HCT116 (cell line): ENCODE data around the gene GSTM3. TPM values are rescaled to one million over a fixed set of nuclear protein-coding genes. Genes with fewer than 3 reads are reported as not detected.

Experiments
- ATAC-seq: fragments of 200-7000 bp; cut with Tn5 transposase; 2 replicates; pipeline ENCODE4 v1.9.1; 2020; ENCODE audit warnings: mild to moderate bottlenecking, moderate library complexity
- BruUV-seq: library from RNA; stranded (reverse); fragments of 400-500 nt; replicated peaks from 2 replicates; lab custom pipeline; 2021; lab: Mats Ljungman, UMichigan
- CTCF ChIA-PET: fragments of 300-600 bp; sonication (Branson Sonifier 250); formaldehyde crosslinking; loops from one replicate; lab custom pipeline; 2021; ENCODE audit warnings: antibody characterized with exemption; lab: Charles Lee
- POLR2A ChIA-PET: fragments of 300-600, 350-600 bp; sonication (Branson Sonifier 250); formaldehyde crosslinking; loops from one replicate; lab custom pipeline; 2021; ENCODE audit warnings: antibody characterized with exemption; lab: Charles Lee
- RAD21 ChIA-PET, 2 experiments: fragments of 300-600 bp; sonication (Branson Sonifier 250); formaldehyde crosslinking; loops; one replicate each; lab custom pipeline; 2023; ENCODE audit warnings: low total read pairs in 2 of 2; ENCODE audit not compliant: uncharacterized antibody in 2 of 2, unreplicated experiment in 2 of 2, low non-redundant PET in 1 of 2; lab: Charles Lee
- DNase-seq: peaks from one replicate; pipeline ENCODE4 v3.0.0-alpha.2; 2010; ENCODE audit warnings: low read depth, low spot score
- H2AFZ ChIP-seq: fragments of 200-600 bp; shearing (Covaris generic), sonication (generic); 2 replicates; pipeline ENCODE4 v1.6.1; 2017; ENCODE audit warnings: low read depth, mixed run types, mixed read lengths, antibody characterized with exemption, low read length; ENCODE audit not compliant: poor library complexity, severe bottlenecking
- H3K27ac ChIP-seq: 2 replicates; pipeline ENCODE4 v1.5.1; 2012; ENCODE audit warnings: low read depth, low read length
- H3K27me3 ChIP-seq: fragments of 200-600 bp; sonication (generic); 2 replicates; pipeline ENCODE4 v1.6.1; 2016; ENCODE audit warnings: mixed run types, low read length, mixed read lengths; ENCODE audit not compliant: insufficient read depth
- H3K36me3 ChIP-seq, 2 experiments: fragments of 200-500 bp in 1 of 2; fragments of 200-600 bp in 1 of 2; sonication (Bioruptor generic) in 1 of 2; sonication (generic) in 1 of 2; 2 replicates each; pipeline versions ENCODE4 v1.5.1 to v1.6.1; 2014 to 2016; ENCODE audit warnings: low read length in 2 of 2, inconsistent platforms in 1 of 2, mixed read lengths in 1 of 2, mixed run types in 1 of 2; ENCODE audit not compliant: insufficient read depth in 2 of 2, control insufficient read depth in 1 of 2
- H3K4me1 ChIP-seq, 2 experiments: fragments of 200-600 bp in 1 of 2; sonication (generic) in 1 of 2; 2 replicates each; pipeline versions ENCODE4 v1.5.1 to v1.6.1; 2012 to 2017; ENCODE audit warnings: low read length in 2 of 2, inconsistent platforms in 1 of 2, mild to moderate bottlenecking in 1 of 2, mixed read lengths in 1 of 2, mixed run types in 1 of 2, moderate library complexity in 1 of 2; ENCODE audit not compliant: insufficient read depth in 2 of 2, control insufficient read depth in 1 of 2
- H3K4me2 ChIP-seq: fragments of 200-600 bp; sonication (generic); 2 replicates; pipeline ENCODE4 v1.6.1; 2017; ENCODE audit warnings: mixed run types, low read length, mixed read lengths
- H3K4me3 ChIP-seq, 2 experiments: fragments of 200-600 bp in 1 of 2; sonication (generic) in 1 of 2; replicated peaks in 1 of 2; 2 replicates each; pipeline ENCODE4 v1.5.1; 2011 to 2016; ENCODE audit warnings: low read length in 2 of 2, control low read depth in 1 of 2, low read depth in 1 of 2, mild to moderate bottlenecking in 1 of 2, mixed read lengths in 1 of 2, mixed run types in 1 of 2
- H3K79me2 ChIP-seq: fragments of 200-600 bp; sonication (generic); 2 replicates; pipeline ENCODE4 v1.6.1; 2017; ENCODE audit warnings: mild to moderate bottlenecking, mixed run types, low read length, moderate library complexity, mixed read lengths; ENCODE audit not compliant: insufficient read depth
- H3K9ac ChIP-seq: fragments of 200-600 bp; sonication (generic); 2 replicates; pipeline ENCODE4 v1.6.1; 2016; ENCODE audit warnings: low read length, mixed read lengths
- H3K9me2 ChIP-seq: fragments of 200-600 bp; sonication (generic), shearing (Covaris generic); 2 replicates; pipeline ENCODE4 v1.6.1; 2017; ENCODE audit warnings: mixed run types, mild to moderate bottlenecking, moderate library complexity; ENCODE audit not compliant: insufficient read depth
- H3K9me3 ChIP-seq, 2 experiments: fragments of 200-500 bp in 1 of 2; fragments of 200-600 bp in 1 of 2; sonication (Bioruptor generic) in 1 of 2; sonication (generic) in 1 of 2; 2 replicates each; pipeline ENCODE4 v1.6.1; 2014 to 2017; ENCODE audit warnings: low read length in 2 of 2, mixed read lengths in 2 of 2, inconsistent platforms in 1 of 2, low read depth in 1 of 2, mild to moderate bottlenecking in 1 of 2, mixed run types in 1 of 2, moderate library complexity in 1 of 2; ENCODE audit not compliant: control insufficient read depth in 1 of 2, insufficient read depth in 1 of 2
- H4K20me1 ChIP-seq: fragments of 200-600 bp; sonication (generic), shearing (Covaris generic); 2 replicates; pipeline ENCODE4 v1.6.1; 2017; ENCODE audit warnings: mixed run types, mild to moderate bottlenecking, moderate library complexity; ENCODE audit not compliant: insufficient read depth
- ATF3 ChIP-seq: IDR thresholded peaks from 2 replicates; pipeline ENCODE4 v1.6.1; 2012
- CBX3 ChIP-seq: IDR thresholded peaks from 2 replicates; pipeline ENCODE4 v1.6.1; 2012; ENCODE audit warnings: low read depth
- CEBPB ChIP-seq: IDR thresholded peaks from 2 replicates; pipeline ENCODE4 v1.6.1; 2012; ENCODE audit warnings: low read depth
- EGR1 ChIP-seq: IDR thresholded peaks from 2 replicates; pipeline ENCODE4 v1.6.1; 2012; ENCODE audit warnings: low read depth
- ELF1 ChIP-seq: IDR thresholded peaks from 2 replicates; pipeline ENCODE4 v1.6.1; 2012; ENCODE audit warnings: low read depth, borderline replicate concordance
- EZH2 ChIP-seq: fragments of 200-600 bp; sonication (generic); IDR thresholded peaks from 2 replicates; pipeline ENCODE4 v1.6.1; 2017; ENCODE audit warnings: antibody characterized with exemption, mixed run types
- EZH2phosphoT487 ChIP-seq: fragments of 200-600 bp; IDR thresholded peaks from 2 replicates; pipeline ENCODE4 v1.6.1; 2018; ENCODE audit warnings: antibody characterized with exemption, borderline replicate concordance
- FOSL1 ChIP-seq: IDR thresholded peaks from 2 replicates; pipeline ENCODE4 v1.6.1; 2012; ENCODE audit warnings: low read depth
- POLR2A ChIP-seq: IDR thresholded peaks from 2 replicates; pipeline ENCODE4 v1.7.0; 2011; ENCODE audit warnings: borderline replicate concordance; ENCODE audit not compliant: insufficient read depth, insufficient read length; ENCODE audit errors: extremely low read depth
- POLR2AphosphoS5 ChIP-seq: IDR thresholded peaks from 2 replicates; pipeline ENCODE4 v1.6.1; 2011; ENCODE audit warnings: mild to moderate bottlenecking, low read depth, low read length, moderate library complexity
- SP1 ChIP-seq: IDR thresholded peaks from 2 replicates; pipeline ENCODE4 v1.6.1; 2012; ENCODE audit warnings: low read depth
- SRF ChIP-seq: IDR thresholded peaks from 2 replicates; pipeline ENCODE4 v1.6.1; 2012; ENCODE audit warnings: low read depth
- YY1 ChIP-seq: IDR thresholded peaks from 2 replicates; pipeline ENCODE4 v1.6.1; 2011; ENCODE audit warnings: low read length, low read depth, moderate library complexity, mild to moderate bottlenecking; ENCODE audit not compliant: insufficient replicate concordance; ENCODE audit errors: extremely low read depth
- ZFX ChIP-seq: fragments of 450-650 bp; IDR thresholded peaks from 2 replicates; pipeline ENCODE4 v1.6.1; 2017
- intact Hi-C: fragments of 100-400 bp; cut with micrococcal nuclease; formaldehyde crosslinking; loops from 2 replicates; pipeline ENCODE4 v1.10.0; 2022
- total RNA-seq: library from RNA; stranded (reverse); gene quantifications from one replicate; pipeline ENCODE4 v1.2.1, GENCODE V29; 2021; ENCODE audit not compliant: unreplicated experiment
- TF ChIP-seq, protein P1 (sequence below): IDR thresholded peaks from 2 replicates; pipeline ENCODE4 v1.6.1; 2011; ENCODE audit warnings: mild to moderate bottlenecking, low read length, moderate library complexity; ENCODE audit not compliant: insufficient replicate concordance; ENCODE audit errors: extremely low read depth
- TF ChIP-seq, protein P2 (sequence below): IDR thresholded peaks from 2 replicates; pipeline ENCODE4 v1.6.1; 2012
- TF ChIP-seq, protein P3 (sequence below), 3 experiments: fragments of 200-600 bp in 1 of 3; sonication (generic) in 1 of 3; IDR thresholded peaks in 2 of 3; conservative IDR thresholded peaks in 1 of 3; 2 replicates each; pipeline ENCODE4 v1.5.1; 2012 to 2017; ENCODE audit warnings: low read depth in 2 of 3, low read length in 2 of 3, antibody characterized with exemption in 1 of 3, borderline replicate concordance in 1 of 3, control low read depth in 1 of 3, mild to moderate bottlenecking in 1 of 3, mixed read lengths in 1 of 3, mixed run types in 1 of 3, moderate library complexity in 1 of 3; ENCODE audit not compliant: insufficient read depth in 1 of 3

GSTM3 gene
- total RNA-seq, 1 experiment from 2014 or later = 0.39 TPM

DNA sequence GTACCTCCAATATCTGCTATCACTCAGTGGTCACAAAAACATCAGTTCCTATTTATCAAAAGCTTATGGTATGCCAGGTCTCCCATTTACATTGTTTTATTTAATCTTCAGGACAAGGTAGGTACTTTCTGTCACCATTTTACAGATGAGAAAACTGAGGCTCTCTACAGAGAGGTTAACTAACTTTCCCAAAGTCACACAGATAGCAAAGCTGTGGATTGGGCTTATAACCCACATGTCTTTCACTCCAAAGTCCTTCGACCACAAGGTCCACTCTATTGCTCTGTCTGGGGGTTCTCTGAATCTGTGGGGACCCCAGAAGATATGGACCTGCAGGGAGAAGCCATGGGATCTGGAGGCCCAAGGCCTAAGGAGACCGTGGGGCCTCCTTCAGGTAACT, 49.5 kb upstream of the GSTM3 start:
- intact Hi-C loops = no loop called here
- H3K79me2 ChIP-seq = no peaks in the 10 kb centered on the region
- POLR2A ChIA-PET = interaction anchor here (0.8 kb wide), 1 partner anchor 17 kb away, joined by 3 read pairs; no protein-coding TSS in a partner anchor
- no peak for DNase-seq
- CTCF ChIA-PET = interaction anchor here (0.6 to 3.3 kb wide), 5 partner anchors 8 to 270 kb away, joined by 3 to 28 read pairs (median 3); partner anchors contain the start of gene AHCYL1
- H3K9me3 ChIP-seq = no peaks in the 10 kb centered on the region
- no peak overlapping the region for H2AFZ ChIP-seq
- H3K9ac ChIP-seq = no peak overlapping the region
- no peaks in the 10 kb centered on the region for H3K9me2 ChIP-seq
- no peak overlapping the region for H3K4me3 ChIP-seq
- TF ChIP-seq YY1 = no peak
- TF ChIP-seq POLR2AphosphoS5 = no peak
- TF ChIP-seq ELF1 = no peak
- TF ChIP-seq, all 23 proteins: peak for 0
- Histone ChIP-seq H3K27ac (no peak overlapping the region), H3K4me1 (peaks cover 36 to 76% of the 10 kb centered on the region in 2 experiments), H3K36me3 (no peaks in the 10 kb centered on the region), H3K27me3 (no peaks in the 10 kb centered on the region), H3K4me2 (no peak overlapping the region), H4K20me1 (no peaks in the 10 kb centered on the region)
- RAD21 ChIA-PET = no interaction called here
- BruUV-seq = no TSS peak
- ATAC-seq = no peak

DNA sequence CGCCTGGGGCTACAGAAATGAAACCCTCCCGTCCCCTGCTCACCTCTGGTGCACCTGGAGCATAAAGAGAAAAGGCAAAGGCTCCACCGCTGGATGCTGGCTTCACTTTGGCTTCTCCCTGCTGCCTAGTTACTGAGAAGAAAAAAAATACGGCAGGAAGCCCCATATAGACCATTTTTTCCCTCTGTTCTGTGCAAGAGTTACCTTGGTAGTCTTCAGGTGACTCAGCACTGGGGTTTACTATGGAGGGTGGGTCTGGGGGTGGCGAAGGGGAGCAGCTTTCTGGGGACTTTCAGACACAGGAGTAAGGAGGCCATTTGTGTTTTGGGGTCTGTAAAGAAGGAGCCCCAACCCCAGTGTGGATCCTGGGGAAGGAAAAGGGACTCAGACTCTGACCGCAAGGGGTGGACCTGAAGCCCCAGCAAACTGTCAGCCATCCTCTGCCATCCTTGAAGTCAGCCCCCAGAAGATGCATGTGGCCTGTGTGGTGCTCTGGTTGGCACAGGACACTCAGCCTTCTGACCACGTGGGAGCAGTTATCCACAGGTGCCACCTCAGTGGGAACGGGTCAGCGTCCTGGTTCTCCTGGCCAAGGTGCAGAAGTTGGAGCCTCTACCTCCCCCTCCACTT, 48.8 kb upstream of the GSTM3 start:
- RAD21 ChIA-PET = no interaction called here
- H2AFZ ChIP-seq = no peak overlapping the region
- TF ChIP-seq CEBPB (no peak), POLR2A (no peak), ZFX (no peak), CBX3 (no peak), ATF3 (no peak), ELF1 (no peak), SRF (no peak), EZH2phosphoT487 (no peak), EZH2 (no peak), SP1 (no peak), FOSL1 (no peak), EGR1 (no peak), POLR2AphosphoS5 (no peak)
- TF ChIP-seq, protein P1, sequence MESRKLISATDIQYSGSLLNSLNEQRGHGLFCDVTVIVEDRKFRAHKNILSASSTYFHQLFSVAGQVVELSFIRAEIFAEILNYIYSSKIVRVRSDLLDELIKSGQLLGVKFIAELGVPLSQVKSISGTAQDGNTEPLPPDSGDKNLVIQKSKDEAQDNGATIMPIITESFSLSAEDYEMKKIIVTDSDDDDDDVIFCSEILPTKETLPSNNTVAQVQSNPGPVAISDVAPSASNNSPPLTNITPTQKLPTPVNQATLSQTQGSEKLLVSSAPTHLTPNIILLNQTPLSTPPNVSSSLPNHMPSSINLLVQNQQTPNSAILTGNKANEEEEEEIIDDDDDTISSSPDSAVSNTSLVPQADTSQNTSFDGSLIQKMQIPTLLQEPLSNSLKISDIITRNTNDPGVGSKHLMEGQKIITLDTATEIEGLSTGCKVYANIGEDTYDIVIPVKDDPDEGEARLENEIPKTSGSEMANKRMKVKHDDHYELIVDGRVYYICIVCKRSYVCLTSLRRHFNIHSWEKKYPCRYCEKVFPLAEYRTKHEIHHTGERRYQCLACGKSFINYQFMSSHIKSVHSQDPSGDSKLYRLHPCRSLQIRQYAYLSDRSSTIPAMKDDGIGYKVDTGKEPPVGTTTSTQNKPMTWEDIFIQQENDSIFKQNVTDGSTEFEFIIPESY = no peak
- TF ChIP-seq, protein P2, sequence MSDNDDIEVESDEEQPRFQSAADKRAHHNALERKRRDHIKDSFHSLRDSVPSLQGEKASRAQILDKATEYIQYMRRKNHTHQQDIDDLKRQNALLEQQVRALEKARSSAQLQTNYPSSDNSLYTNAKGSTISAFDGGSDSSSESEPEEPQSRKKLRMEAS = no peak
- TF ChIP-seq, protein P3, sequence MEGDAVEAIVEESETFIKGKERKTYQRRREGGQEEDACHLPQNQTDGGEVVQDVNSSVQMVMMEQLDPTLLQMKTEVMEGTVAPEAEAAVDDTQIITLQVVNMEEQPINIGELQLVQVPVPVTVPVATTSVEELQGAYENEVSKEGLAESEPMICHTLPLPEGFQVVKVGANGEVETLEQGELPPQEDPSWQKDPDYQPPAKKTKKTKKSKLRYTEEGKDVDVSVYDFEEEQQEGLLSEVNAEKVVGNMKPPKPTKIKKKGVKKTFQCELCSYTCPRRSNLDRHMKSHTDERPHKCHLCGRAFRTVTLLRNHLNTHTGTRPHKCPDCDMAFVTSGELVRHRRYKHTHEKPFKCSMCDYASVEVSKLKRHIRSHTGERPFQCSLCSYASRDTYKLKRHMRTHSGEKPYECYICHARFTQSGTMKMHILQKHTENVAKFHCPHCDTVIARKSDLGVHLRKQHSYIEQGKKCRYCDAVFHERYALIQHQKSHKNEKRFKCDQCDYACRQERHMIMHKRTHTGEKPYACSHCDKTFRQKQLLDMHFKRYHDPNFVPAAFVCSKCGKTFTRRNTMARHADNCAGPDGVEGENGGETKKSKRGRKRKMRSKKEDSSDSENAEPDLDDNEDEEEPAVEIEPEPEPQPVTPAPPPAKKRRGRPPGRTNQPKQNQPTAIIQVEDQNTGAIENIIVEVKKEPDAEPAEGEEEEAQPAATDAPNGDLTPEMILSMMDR (IDR thresholded peaks at IDR 0.05 in 2 of 3, conservative IDR thresholded peaks at IDR 0.05 in 1 of 3; ENCODE audit: borderline replicate concordance in 1 of 3, insufficient read depth in 1 of 3, low read depth in 2 of 3, low read length in 2 of 3) = no peak

More for the DNA sequence above, 48.8 kb upstream of the GSTM3 start:
- CTCF ChIA-PET = interaction anchor here (19.5 kb wide), 1 partner anchor 192 kb away, joined by 396 read pairs; the partner anchor contains the start of gene AHCYL1
- Histone ChIP-seq H3K27me3 (no peaks in the 10 kb centered on the region), H3K4me3 (no peak overlapping the region), H3K9me2 (no peaks in the 10 kb centered on the region), H3K9ac (no peak overlapping the region), H3K36me3 (no peaks in the 10 kb centered on the region), H4K20me1 (no peaks in the 10 kb centered on the region), H3K79me2 (no peaks in the 10 kb centered on the region), H3K9me3 (no peaks in the 10 kb centered on the region), H3K27ac (no peak overlapping the region), H3K4me1 (peaks cover 36 to 78% of the 10 kb centered on the region in 2 experiments), H3K4me2 (no peak overlapping the region)
- ATAC-seq (no peak), DNase-seq (no peak)
- intact Hi-C loops = no loop called here
- no TSS peak for BruUV-seq
- POLR2A ChIA-PET = no interaction called here
